GM21381 (cell line): ENCODE measurements around the gene ALG12.

Source experiments
- ATAC-seq: cut with Tn5 transposase; IDR thresholded peaks from one replicate; pipeline ENCODE4 v1.9.1; 2021; ENCODE audit warnings: mild to moderate bottlenecking, moderate library complexity; ENCODE audit not compliant: unreplicated experiment

Gene ALG12

GRCh38 chr22:49917974-49918910 is at the start of gene ALG12, which contains the start of gene CRELD2:
Gene ALG12 (minus strand): TSS chr22:49918438. CDS start chr22:49913765, 4,673 bp downstream.
Gene CRELD2 (plus strand): TSS chr22:49918634. CDS start chr22:49918770, 136 bp downstream.
- peak; percentile 80 for ATAC-seq

GRCh38 chr22:49967706-49968208 is 49.5 kb upstream of the ALG12 start:
- no peak for ATAC-seq

- no peak for ATAC-seq
Measured at GRCh38 chr22:49966774-49967705, 48.8 kb upstream of the ALG12 start.

DNA sequence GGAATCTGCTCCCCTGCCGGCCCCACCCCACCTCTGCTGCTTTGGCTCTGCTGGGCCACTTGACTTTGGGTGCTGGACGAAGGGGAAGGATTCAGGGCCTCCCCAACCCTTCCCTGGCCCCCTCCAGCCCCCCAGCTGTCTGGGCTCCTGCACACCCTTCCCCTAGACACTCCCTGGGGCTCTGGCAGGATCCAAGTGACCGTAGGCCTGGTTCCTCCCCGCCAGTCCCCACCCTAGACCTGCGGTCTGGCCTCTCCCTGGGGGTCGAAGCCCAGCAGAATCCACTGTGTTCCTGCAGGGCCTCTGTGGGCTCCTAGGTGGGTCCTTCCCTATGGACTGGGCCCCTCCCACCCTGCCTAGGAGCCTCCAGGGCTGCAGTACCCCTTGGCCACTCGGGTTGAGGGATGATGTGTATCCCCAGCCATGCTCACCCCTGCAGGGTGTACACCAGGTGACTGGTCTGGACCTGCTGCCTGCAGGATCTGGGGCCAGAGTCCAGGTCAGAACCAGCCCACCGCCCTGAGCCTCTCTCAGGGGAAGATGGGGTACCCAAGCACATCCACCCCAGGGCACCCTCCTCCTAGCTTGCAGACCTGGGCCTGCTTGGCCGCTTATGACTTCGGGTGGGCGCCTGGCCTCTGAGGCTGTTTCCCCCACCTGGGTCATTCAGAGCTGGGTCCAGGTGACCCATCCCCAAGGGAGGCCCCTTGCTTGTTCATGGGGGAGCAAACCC is 48.0 kb upstream of the ALG12 start:
- no peak for ATAC-seq

GRCh38 chr22:49965091-49966040 is 47.1 kb upstream of the ALG12 start:
- no peak for ATAC-seq

- no peak for ATAC-seq
Measured at GRCh38 chr22:49964136-49965090, 46.2 kb upstream of the ALG12 start.

DNA sequence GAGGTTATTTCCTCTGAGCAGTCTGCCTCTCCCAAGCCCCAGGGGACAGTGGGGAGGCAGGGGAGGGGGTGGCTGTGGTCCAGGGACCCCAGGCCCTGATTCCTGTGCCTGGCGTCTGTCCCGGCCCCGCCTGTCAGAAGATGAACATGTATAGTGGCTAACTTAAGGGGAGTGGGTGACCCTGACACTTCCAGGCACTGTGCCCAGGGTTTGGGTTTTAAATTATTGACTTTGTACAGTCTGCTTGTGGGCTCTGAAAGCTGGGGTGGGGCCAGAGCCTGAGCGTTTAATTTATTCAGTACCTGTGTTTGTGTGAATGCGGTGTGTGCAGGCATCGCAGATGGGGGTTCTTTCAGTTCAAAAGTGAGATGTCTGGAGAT is 45.4 kb upstream of the ALG12 start:
- ATAC-seq, result no peak

- ATAC-seq, result no peak
Measured at GRCh38 chr22:49962751-49963646, 44.8 kb upstream of the ALG12 start.

GRCh38 chr22:49962012-49962750 is 43.9 kb upstream of the ALG12 start:
- no peak for ATAC-seq

DNA sequence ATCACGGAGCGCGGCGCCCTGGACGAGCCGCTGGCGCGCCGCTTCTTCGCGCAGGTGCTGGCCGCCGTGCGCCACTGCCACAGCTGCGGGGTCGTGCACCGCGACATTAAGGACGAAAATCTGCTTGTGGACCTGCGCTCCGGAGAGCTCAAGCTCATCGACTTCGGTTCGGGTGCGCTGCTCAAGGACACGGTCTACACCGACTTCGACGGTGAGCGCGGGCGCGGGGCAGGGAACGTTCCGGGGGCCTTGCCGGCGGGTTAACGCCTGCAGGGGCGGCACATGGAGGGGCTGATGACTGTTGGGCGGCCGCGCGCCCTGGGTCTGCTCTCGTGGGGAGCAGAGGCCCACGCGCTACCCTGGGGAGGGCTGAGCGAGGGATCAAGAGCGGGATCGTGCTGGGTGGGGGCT is 43.4 kb upstream of the ALG12 start:
- no peak for ATAC-seq

DNA sequence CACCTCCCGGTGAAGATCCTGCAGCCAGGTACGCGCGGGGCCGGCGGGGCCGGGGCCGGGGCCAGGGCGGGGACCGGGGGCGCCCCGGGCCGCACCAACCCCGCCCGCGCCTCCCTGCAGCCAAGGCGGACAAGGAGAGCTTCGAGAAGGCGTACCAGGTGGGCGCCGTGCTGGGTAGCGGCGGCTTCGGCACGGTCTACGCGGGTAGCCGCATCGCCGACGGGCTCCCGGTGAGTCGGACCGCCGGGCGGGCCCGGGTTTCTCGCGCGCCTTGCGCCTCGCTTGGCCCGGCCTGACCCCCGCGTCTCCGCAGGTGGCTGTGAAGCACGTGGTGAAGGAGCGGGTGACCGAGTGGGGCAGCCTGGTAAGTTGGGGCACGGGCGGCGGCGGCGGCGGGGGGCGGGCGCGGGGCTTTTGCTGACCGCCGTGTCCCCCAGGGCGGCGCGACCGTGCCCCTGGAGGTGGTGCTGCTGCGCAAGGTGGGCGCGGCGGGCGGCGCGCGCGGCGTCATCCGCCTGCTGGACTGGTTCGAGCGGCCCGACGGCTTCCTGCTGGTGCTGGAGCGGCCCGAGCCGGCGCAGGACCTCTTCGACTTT is 42.9 kb upstream of the ALG12 start:
- no peak for ATAC-seq

GRCh38 chr22:49960159-49961004 is 42.1 kb upstream of the ALG12 start, which contains the start of gene PIM3:
Gene PIM3 (plus strand): TSS chr22:49960772. CDS start chr22:49960948, 176 bp downstream.
- peak; percentile 63 for ATAC-seq

GRCh38 chr22:49959782-49960158 is 41.5 kb upstream of the ALG12 start:
- ATAC-seq, result peak; percentile 10

DNA sequence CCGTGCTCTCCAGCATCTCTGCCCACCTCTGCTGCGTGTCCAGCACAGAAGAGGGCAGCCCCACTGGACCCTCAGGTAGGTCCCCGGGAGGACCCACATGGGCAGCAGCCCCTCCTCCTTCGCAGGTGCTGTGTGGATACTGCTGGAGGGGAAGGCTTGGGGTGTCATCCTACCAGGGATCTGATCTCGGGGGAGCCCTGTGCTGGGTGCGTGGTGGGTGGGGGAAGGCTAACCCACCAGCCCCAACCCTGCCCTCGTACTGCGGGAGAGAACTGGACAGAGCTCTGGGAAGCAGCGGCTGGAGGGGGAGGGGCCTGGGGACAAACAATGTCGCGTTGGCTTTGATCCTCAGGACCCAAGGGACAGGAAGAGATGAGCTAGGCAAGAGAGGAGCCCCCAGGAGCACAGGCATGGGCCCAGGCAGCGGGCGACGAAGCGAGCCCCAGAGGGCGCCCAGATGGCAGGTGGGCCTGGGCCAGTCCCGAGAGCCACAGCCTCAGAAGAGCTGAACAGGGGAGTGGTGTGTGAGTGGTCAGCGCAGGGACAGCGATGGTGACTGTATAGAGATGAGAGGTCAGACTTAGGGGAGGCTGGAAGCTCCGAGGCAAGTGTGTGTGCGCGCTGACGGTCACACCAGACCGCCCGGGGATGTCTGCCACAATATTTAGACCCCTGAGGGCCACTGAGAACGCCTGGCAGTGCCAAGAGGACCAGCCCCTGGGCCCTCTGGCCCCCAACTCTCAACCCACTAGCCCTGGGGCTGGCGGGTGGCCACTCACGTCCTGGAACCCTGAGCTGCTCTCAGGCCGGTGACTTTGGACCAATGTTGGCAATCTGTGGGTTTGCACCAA is 40.9 kb upstream of the ALG12 start:
- no peak for ATAC-seq
